Peyer's patch (tissue), 4 donors: ENCODE data around the gene FGD3.

Source experiments
- POLR2A ChIP-seq, 2 donors: fragments of 450-650 bp; IDR thresholded peaks; one replicate each; pipeline ENCODE4 v1.5.1; 2017; ENCODE audit warnings: antibody characterized with exemption in 2 of 2, mild to moderate bottlenecking in 2 of 2, moderate library complexity in 2 of 2
- TF ChIP-seq, protein P1 (sequence below), 6 experiments: fragments of 450-650 bp in 4 of 6; fragments of 200-600 bp in 2 of 6; sonication (generic) in 1 of 6; IDR thresholded peaks; one replicate each; pipeline ENCODE4 v1.5.1; 2017 to 2019; ENCODE audit warnings: antibody characterized with exemption in 6 of 6, mild to moderate bottlenecking in 3 of 6, moderate library complexity in 1 of 6

DNA sequence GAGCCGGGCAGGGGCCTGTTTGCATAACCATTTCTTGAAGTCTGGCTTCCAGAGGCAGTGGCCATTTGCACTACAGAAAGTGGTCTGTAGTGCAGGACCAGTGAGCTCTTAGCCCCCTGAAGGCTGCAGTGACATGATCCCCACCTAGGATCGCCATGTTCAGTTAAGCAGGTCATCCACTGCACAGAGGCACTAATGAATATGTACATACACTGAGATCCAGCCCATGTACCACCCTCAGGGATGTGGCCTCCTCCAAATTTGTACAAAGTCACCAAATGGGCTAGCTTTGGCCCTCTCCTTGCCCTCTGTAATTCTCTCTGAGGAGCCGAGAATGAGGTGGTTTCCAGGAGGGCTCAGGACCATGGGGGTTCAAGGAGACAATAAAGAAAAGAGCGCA, 102.9 kb downstream of the FGD3 start:
- TF ChIP-seq POLR2A (IDR thresholded peaks at IDR 0.05) = no peak
- TF ChIP-seq, protein P1, sequence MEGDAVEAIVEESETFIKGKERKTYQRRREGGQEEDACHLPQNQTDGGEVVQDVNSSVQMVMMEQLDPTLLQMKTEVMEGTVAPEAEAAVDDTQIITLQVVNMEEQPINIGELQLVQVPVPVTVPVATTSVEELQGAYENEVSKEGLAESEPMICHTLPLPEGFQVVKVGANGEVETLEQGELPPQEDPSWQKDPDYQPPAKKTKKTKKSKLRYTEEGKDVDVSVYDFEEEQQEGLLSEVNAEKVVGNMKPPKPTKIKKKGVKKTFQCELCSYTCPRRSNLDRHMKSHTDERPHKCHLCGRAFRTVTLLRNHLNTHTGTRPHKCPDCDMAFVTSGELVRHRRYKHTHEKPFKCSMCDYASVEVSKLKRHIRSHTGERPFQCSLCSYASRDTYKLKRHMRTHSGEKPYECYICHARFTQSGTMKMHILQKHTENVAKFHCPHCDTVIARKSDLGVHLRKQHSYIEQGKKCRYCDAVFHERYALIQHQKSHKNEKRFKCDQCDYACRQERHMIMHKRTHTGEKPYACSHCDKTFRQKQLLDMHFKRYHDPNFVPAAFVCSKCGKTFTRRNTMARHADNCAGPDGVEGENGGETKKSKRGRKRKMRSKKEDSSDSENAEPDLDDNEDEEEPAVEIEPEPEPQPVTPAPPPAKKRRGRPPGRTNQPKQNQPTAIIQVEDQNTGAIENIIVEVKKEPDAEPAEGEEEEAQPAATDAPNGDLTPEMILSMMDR (IDR thresholded peaks at IDR 0.05) = no peak
